Raji (cell line): ENCODE measurements around the gene ACP7.

Experiments used
- POLR2A ChIP-seq: IDR thresholded peaks from 2 replicates; pipeline ENCODE4 v1.6.1; 2011; ENCODE audit warnings: low read depth, low read length, control low read depth; ENCODE audit not compliant: insufficient read depth

Gene ACP7

DNA sequence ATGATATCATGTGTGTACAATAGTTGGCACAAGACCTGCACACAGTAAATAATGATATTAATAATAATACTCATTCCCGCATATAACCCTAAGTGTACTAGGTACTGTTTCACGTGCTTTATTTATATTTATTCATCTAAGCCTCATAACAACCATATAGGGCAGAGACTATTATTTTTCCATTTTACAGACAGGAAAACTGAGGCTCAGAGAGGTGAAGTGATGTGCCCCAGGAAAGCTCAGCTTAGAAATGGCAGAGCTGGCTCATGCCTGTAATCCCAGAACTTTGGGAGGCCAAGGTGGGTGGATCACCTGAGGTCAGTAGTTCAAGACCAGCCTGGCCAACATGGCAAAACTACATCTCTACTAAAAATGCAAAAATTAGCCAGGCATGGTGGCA, 13.6 kb downstream of the ACP7 start:
- no peak for TF ChIP-seq POLR2A

DNA sequence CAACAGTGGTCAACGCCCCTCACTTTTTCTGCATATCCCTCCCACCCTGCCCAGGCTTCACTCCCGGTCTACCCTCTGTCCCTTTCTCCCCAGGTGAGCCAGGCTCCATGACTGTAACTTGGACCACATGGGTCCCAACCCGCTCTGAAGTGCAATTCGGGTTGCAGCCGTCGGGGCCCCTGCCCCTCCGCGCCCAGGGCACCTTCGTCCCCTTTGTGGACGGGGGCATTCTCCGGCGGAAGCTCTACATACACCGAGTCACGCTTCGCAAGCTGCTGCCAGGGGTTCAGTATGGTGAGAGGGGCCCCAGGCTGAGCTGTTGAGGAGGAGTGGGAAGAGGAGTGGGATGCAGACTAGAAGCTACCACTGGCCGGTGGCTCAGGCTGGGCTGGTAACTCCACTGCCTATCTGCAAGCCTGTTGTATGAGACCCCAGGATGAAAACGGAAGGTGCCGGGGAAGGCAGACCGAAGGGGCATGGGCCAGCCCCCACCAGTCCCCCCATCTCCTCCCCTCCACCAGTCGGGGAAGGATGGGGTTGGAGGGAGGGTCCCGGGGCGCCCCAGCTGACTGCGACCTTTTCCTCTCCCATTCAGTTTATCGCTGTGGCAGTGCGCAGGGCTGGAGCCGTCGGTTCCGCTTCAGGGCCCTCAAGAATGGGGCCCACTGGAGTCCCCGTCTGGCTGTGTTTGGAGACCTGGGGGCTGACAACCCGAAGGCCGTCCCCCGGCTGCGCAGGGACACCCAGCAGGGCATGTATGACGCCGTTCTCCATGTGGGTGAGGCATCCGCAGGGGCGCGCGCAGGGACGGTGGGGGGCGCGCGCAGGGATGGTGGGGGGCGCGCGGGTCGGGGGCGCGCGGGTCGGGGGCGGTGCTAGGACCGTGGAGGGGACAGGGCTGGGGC, 14.4 kb downstream of the ACP7 start:
- TF ChIP-seq POLR2A: no peak

DNA sequence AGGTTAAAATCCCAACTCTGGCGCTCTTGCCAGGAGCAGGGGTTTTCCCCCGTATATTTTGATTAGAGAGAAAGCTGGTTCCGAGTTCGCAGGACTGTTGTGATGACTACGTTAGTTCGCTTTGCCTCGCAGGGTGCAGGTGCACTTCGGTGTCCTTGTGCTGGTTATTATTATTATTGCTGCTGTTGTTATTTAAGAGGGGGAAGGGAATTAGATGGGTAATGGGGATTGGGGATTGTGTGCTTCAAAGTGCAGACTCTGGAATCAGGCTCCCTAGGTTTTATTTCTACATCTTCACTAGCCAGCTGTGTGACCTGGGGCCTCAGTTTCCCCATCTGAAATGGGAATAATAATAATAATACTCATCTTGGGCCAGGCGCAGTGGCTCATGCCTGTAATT, 15.2 kb downstream of the ACP7 start:
- no peak for TF ChIP-seq POLR2A

DNA sequence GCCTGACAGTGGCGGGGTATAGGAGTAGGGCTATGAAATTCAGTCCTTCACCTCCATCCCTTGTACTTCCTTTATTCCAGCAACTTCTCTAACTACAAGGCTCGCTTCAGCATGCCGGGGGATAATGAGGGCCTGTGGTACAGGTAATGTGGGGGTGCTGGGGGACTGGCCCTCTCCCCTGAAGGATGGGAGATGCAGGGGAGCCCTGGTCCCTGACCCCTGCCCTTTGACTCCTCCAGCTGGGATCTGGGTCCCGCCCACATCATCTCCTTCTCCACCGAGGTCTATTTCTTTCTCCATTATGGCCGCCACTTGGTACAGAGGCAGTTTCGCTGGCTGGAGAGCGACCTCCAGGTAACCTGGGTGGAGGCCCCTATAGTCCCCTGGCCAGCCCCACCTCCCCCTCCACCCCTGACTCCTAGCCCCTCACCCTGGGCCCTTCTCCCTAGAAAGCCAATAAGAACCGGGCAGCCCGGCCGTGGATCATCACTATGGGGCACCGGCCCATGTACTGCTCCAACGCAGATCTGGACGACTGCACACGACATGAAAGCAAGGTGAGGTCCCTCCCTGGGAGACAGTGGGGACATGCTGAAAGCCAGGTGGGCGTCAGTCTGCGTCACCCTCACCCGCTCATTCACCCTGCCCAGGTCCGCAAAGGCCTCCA, 16.5 kb downstream of the ACP7 start:
- TF ChIP-seq POLR2A: no peak

DNA sequence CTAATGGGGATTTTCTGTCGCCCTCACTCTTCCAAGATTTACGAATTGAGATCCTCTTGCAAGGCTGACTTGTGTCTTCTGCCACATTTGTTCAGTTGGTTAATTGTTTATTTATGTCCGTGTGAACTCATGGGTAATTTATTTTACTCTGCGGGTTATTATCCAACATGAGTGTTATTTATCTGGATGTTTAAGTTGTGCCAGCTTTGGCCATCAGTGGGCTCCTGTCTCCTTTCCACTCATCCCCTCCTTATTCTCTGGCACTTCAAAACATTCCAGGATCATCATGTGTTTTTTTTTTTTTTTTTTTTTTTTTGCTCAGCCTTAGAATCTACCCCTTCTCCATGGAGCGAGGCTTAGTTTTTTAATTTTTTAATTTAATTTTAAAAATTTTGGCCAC, 19.0 kb downstream of the ACP7 start:
- TF ChIP-seq POLR2A: no peak

DNA sequence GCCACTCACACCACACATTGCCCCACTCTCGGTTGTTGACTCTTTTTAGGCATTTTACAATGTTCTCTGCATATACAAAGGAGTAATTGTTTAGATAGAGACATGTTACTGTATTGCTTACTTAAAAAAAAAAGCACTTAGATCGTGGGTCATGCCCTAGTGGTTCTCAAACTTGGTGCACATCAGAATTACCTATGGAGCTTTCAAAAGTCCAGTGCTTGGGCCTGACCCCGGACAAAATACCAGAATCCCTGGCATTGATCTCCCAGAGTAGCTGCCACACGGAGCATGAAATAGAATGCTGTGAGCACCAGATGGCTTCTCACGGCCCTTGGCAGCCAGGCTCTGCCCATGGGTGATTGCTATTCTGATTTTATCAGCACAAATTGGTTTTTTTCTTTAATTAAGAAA, 20.0 kb downstream of the ACP7 start:
- TF ChIP-seq POLR2A: no peak

DNA sequence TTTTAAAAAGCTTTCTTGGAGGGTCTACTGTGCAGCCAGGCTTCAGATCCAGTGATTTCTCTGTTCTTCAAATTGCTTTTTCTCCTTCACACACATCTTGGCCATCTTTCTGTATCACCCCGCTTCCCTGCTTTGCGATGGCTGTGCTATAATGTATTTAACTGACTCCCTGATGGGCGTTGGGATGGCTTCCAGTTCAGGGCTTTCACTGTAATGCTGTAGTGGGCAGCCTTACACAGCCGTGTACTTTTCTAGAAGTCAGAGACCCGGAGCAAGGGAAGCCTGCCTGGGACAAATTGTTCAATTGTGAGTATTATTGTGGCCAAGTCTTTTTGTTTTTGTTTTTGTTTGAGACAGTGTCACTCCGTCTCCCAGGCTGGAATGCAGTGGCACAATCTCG, 22.0 kb downstream of the ACP7 start:
- no peak for TF ChIP-seq POLR2A

DNA sequence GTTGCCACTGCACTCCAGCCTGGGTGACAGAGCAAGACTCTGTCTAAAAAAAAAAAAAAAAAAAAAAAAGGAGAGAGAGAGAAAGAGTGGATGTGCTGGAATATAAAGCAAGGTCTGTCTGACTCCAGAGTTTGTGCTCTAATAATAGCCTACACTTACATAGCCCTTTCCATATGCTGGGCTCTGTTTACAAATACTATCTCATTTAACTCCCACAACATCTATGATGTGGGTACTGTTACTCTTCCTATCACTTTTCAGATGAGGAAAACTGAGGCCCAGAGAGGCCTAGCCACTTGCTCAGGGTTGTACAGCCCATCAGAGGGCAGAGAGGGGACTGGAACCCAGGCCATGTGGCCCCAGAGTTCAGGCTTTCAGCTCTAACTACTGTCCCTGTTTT, 25.5 kb downstream of the ACP7 start:
- no peak for TF ChIP-seq POLR2A

DNA sequence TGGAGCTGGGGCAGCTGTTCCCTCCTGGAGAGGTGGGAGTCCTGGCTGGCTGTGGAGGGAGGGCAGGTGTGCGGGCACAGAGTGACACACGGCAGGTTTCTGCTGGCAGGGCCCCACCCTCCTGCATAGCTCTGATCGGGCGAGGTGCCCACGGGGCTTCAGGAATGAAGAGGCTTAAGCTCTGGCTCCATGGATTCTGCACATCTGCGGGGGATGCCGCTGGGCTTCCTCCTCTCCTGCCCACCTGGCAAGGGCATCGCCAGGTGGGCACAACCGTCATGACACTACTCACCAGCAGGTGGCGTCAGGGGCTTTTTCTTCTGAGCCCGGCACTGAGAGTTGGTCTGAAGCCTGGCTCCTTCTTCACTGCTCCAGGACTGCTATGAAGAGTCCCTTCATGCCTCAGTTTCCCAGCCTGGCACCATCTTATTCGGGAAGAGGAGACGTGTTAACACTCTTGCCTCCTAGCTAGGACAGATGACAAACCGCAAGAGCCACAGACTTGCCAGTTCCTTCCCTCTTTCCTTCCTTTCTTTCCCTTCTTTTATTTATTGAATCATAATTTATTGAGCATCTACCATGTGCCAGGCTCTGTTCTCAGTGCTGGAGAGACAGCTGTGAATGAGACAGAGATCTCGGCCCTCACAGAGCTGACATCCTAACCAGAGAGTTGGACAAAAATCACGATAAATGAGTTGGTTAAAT, 26.2 kb downstream of the ACP7 start:
- no peak for TF ChIP-seq POLR2A

DNA sequence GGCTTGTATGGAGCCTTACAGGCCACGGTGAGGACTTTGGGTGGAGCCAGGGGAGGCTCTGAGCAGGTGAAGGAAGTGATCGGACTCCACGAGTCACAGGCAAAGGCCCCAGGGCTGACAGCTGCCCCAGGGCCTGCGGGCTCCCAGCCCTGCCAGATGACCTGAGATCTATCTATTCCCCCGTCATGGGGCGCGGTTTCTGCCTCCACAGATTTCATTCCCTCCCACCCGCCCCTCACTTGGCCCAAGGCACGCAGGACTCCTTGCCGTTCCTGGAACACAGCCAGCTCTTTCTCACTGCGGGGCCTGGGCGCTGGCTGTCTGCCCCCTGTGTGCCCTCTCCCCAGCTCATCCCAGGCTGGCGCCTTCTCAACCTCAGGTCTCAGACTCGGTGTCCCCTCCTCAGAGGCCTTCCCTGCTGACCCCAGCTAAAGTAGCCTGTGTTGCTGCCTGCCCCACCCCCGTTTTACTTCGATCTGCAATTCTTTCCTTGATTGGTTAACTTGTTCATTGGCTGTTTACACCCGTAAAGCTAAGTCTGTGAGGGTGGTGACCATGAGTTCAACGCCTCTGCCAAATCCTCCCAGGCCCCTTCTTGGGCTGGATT, 27.5 kb downstream of the ACP7 start:
- no peak for TF ChIP-seq POLR2A

DNA sequence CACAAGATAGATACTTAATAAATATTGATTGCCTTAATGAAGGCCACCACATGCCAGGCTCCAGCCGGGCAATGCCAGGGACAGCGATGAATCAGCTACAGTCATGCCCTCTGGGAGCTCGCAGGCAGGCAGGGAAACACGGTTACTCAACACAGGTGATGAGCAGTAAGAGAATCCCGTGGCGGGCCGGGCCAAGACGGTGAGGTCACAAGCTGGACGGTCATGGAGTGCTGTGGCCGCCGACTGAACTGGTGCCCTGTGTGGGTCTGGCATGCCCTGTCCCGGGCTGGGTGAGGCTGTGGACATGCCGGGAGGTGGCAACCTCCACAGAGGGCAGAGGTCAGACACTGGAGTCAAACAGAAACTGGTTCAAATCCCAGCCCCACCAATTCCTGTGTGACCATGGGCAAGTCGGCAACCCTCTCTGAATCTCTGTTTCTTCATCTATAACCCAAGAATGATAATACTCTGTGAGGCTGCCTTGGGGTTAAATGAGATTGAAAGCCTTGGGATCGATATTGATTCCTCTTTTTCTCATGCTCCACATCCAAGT, 28.2 kb downstream of the ACP7 start:
- TF ChIP-seq POLR2A: no peak

DNA sequence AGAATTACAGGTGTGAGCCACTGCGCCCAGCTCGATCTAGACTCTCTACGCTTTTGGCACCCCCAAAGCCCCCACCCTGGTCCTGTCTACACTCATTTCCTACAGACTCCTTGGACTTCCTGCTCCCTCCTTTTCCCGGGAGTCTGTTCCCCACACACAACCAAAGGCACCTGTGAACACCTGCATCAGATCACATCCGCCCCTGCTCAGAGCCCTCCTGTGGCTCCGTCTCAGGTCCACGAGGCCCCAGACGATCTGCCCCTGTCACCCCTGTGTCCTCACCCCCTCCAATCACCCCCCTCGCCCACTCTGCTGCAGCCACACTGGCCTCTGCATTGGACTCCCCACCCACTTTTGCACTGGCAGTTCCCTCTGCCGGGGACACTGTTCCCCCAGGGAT, 29.0 kb downstream of the ACP7 start:
- TF ChIP-seq POLR2A: no peak

DNA sequence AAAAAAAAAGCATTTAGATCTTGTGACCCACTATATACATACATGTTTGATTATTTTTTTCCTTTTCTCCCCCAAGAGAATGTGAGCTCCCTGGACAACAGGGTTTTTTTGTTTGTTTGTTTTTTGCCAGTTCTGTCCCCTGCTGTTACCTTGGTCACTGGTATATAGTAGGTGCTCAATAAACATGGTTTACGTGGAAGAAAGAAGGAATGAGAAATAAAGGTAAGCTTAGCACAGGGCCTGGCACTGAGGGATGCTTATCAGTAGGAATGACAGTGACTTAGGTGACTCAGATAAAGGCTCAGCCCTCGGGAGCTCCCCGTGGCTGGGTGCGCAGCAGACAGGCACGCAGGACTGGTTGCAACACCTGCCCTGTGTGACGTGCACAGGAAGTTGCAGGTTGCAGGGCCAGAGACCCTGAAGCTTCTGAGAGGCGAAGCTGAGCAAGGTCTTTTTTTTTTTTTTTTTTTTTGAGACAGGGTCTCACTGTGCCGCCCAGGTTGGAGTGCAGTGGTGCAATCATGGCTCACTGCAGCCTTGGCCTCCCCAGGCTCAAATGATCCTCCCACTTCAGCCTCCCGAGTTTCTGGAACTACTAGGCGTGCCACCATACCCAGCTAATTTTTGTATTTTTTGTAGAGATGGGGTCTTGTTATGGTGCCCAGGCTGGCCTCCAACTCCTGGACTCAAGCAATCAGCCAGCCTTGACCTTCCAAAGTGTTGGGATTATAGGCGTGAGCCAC, 31.1 kb downstream of the ACP7 start:
- TF ChIP-seq POLR2A: no peak

DNA sequence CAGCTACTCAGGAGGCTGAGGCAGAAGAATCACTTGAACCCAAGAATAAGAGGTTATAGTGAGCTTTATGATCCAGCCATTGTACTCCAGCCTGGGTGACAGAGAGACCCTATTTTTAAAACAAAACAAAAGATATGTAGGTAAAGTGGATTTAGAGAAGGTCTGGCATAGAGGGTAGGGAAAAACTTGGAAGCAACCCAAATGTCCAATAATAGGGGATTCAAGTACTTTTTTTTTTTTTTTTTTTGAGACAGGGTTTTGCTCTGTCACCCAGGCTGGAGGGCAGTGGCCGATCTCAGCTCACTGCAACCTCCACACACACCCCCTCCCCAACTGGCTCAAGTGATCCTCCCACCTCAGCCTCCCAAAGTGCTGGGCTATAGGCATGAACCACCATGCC, 35.7 kb downstream of the ACP7 start:
- no peak for TF ChIP-seq POLR2A
